GM12878 (cell line): ENCODE data around the gene UNC119B. TPM values are rescaled to one million over a fixed set of nuclear protein-coding genes. Genes with fewer than 3 reads are reported as not detected.

Source experiments
- ATAC-seq: fragments of 200-7000 bp; cut with Tn5 transposase; 3 replicates; pipeline ENCODE4 v1.9.1; 2020; ENCODE audit warnings: mild to moderate bottlenecking, moderate library complexity
- BruUV-seq: library from RNA; stranded (reverse); fragments of 400-500 nt; replicated peaks from 2 replicates; lab custom pipeline; 2021; lab: Mats Ljungman, UMichigan
- CTCF ChIA-PET: fragments of 300-600 bp; sonication (Branson Sonifier 250); formaldehyde crosslinking; extraction: SDS; loops from one replicate; lab custom pipeline; 2021; ENCODE audit warnings: inconsistent platforms; lab: Yijun Ruan, JAX
- POLR2A ChIA-PET: fragments of 350-600 bp; formaldehyde crosslinking; extraction: SDS; loops from one replicate; lab custom pipeline; 2021; ENCODE audit warnings: inconsistent platforms; lab: Charles Lee
- RAD21 ChIA-PET: fragments of 300-600 bp; sonication (Branson Sonifier 250); formaldehyde crosslinking; loops from one replicate; lab custom pipeline; 2023; ENCODE audit warnings: antibody characterized with exemption; ENCODE audit not compliant: unreplicated experiment; lab: Charles Lee
- SMC1A ChIA-PET: fragments of 300-600 bp; sonication (Branson Sonifier 250); formaldehyde crosslinking; loops from one replicate; lab custom pipeline; 2023; ENCODE audit not compliant: unreplicated experiment, uncharacterized antibody; lab: Charles Lee
- DNase-seq: peaks from one replicate; pipeline ENCODE4 v3.0.0-alpha.2; 2011; ENCODE audit warnings: low read depth, low spot score
- FAIRE-seq: peaks from 3 replicates; lab custom pipeline; 2011; peaks lifted over from hg19 to GRCh38; lab: Jason Lieb, UNC
- H2AFZ ChIP-seq: 2 replicates; pipeline ENCODE4 v1.6.0; 2011; ENCODE audit warnings: low read depth, low read length, control low read depth; ENCODE audit not compliant: control insufficient read depth
- H3K27ac ChIP-seq: 2 replicates; pipeline ENCODE4 v1.5.1; 2011; ENCODE audit warnings: control low read depth; ENCODE audit not compliant: control insufficient read depth, insufficient read depth
- H3K27me3 ChIP-seq, 2 experiments: replicated peaks in 1 of 2; 2 replicates each; pipeline versions ENCODE4 v1.6.0 to v1.6.1; 2011; ENCODE audit warnings: low read length in 1 of 2; ENCODE audit not compliant: control insufficient read depth in 2 of 2, insufficient read depth in 2 of 2
- H3K36me3 ChIP-seq, 2 experiments: 2 replicates each; pipeline ENCODE4 v1.5.1; 2011; ENCODE audit warnings: low read length in 1 of 2; ENCODE audit not compliant: control insufficient read depth in 2 of 2, insufficient read depth in 2 of 2
- H3K4me1 ChIP-seq: 2 replicates; pipeline ENCODE4 v1.6.1; 2011; ENCODE audit warnings: mild to moderate bottlenecking, low read length, moderate library complexity, mixed read lengths; ENCODE audit not compliant: control insufficient read depth, insufficient read depth
- H3K4me2 ChIP-seq: 2 replicates; pipeline ENCODE4 v1.6.0; 2011; ENCODE audit warnings: control low read depth; ENCODE audit not compliant: control insufficient read depth, insufficient read depth
- H3K4me3 ChIP-seq: fragments of 200-600 bp; sonication (generic); 2 replicates; pipeline ENCODE4 v1.5.1; 2016
- H3K79me2 ChIP-seq: 2 replicates; pipeline ENCODE4 v1.6.0; 2011; ENCODE audit warnings: low read length; ENCODE audit not compliant: control insufficient read depth, insufficient read depth
- H3K9ac ChIP-seq: 2 replicates; pipeline ENCODE4 v1.8.0; 2011; ENCODE audit warnings: low read length, control low read depth, mixed read lengths; ENCODE audit not compliant: control insufficient read depth, insufficient read depth
- H3K9me3 ChIP-seq: replicated peaks from 3 replicates; pipeline ENCODE4 v1.5.1; 2011; ENCODE audit warnings: mild to moderate bottlenecking, low read length; ENCODE audit not compliant: control insufficient read depth, insufficient read depth
- H4K20me1 ChIP-seq: 2 replicates; pipeline ENCODE4 v1.6.0; 2011; ENCODE audit not compliant: control insufficient read depth, insufficient read depth
- CBX3 ChIP-seq: fragments of 200-600 bp; sonication (generic); IDR thresholded peaks from 2 replicates; pipeline ENCODE4 v1.6.1; 2016; ENCODE audit warnings: low read depth, borderline replicate concordance
- CBX5 ChIP-seq: sonication (generic); IDR thresholded peaks from 2 replicates; pipeline ENCODE4 v1.6.1; 2016; ENCODE audit warnings: low read depth, moderate library complexity, mild to moderate bottlenecking, inconsistent platforms
- HSF1 ChIP-seq: fragments of 150-350 bp; IDR thresholded peaks from 2 replicates; pipeline ENCODE4 v1.6.1; 2014; ENCODE audit warnings: mild to moderate bottlenecking, low read depth, low read length
- IKZF1 ChIP-seq: fragments of 450-650 bp; conservative IDR thresholded peaks from 2 replicates; pipeline ENCODE4 v1.6.1; 2017; ENCODE audit warnings: antibody characterized with exemption, mild to moderate bottlenecking
- IKZF2 ChIP-seq, 2 experiments: fragments of 450-650 bp; IDR thresholded peaks; 2 replicates each; pipeline ENCODE4 v1.6.1; 2017; ENCODE audit warnings: mild to moderate bottlenecking in 2 of 2, moderate library complexity in 2 of 2
- LARP7 ChIP-seq: fragments of 450-650 bp; IDR thresholded peaks from 2 replicates; pipeline ENCODE4 v1.6.1; 2017; ENCODE audit warnings: mild to moderate bottlenecking
- MAX ChIP-seq: IDR thresholded peaks from 2 replicates; pipeline ENCODE4 v1.6.1; 2012; ENCODE audit warnings: low read depth, low read length, improper control_type of control experiment
- NRF1 ChIP-seq: conservative IDR thresholded peaks from 2 replicates; pipeline ENCODE4 v1.6.1; 2011; ENCODE audit warnings: mild to moderate bottlenecking, low read depth, low read length, improper control_type of control experiment
- PBX3 ChIP-seq: IDR thresholded peaks from 2 replicates; pipeline ENCODE4 v1.6.1; 2011; ENCODE audit warnings: mild to moderate bottlenecking, low read depth, low read length, moderate library complexity; ENCODE audit not compliant: insufficient replicate concordance
- TCF7 ChIP-seq: IDR thresholded peaks from 2 replicates; pipeline ENCODE4 v1.6.1; 2014; ENCODE audit warnings: antibody characterized with exemption, borderline replicate concordance
- WGBS: methylation state at CpG from one replicate; pipeline ENCODE4 v1.1.6; 2016; ENCODE audit warnings: low lambda C conversion rate; ENCODE audit not compliant: insufficient replicate concordance, insufficient coverage; ENCODE audit errors: missing lambda C conversion rate; 5-methylcytosine and 5-hydroxymethylcytosine counted together
- in situ Hi-C: fragments of 300-500 bp; cut with MboI; formaldehyde crosslinking; loops from 9 replicates; pipeline ENCODE4 v1.14.3; 2018; ENCODE audit warnings: mixed read lengths
- intact Hi-C: fragments of 100-400 bp; cut with micrococcal nuclease; formaldehyde crosslinking; loops from one replicate; pipeline ENCODE4 v1.14.2; 2022; ENCODE audit not compliant: unreplicated experiment
- polyA plus RNA-seq, 11 experiments: library from polyadenylated mRNA; depleted of rRNA in 4 of 11; unstranded in 6 of 11; stranded (reverse) in 5 of 11; fragments of >200 nt; fragmentation: Nextera tagmentation in 4 of 11; fragmentation: Illumina TruSeq in 1 of 11; extraction: Ambion mirVana in 4 of 11; extraction: Trizol in 1 of 11; gene quantifications; 1 replicate in 1 of 11; 2 replicates in 10 of 11; pipeline versions ENCODE4 v1.2.1 to v1.2.3, GENCODE V29; 2011 to 2016; ENCODE audit warnings: inconsistent platforms in 2 of 11, missing spikeins in 2 of 11, low read depth in 1 of 11
- total RNA-seq, 4 experiments: library from RNA; depleted of rRNA in 3 of 4; stranded (reverse); fragments of >200 nt in 3 of 4; fragmentation: Illumina TruSeq in 1 of 4; extraction: Trizol in 1 of 4; gene quantifications; 2 replicates each; pipeline versions ENCODE4 v1.2.1 to v1.2.3, GENCODE V29; 2013 to 2021

Gene UNC119B
- total and polyA plus RNA-seq, 10 of the 15 experiments (the other 5 are each of a cell fraction or from before 2014, with no cell fraction given), result 4.3 to 31.5 (median 10.5) TPM

DNA sequence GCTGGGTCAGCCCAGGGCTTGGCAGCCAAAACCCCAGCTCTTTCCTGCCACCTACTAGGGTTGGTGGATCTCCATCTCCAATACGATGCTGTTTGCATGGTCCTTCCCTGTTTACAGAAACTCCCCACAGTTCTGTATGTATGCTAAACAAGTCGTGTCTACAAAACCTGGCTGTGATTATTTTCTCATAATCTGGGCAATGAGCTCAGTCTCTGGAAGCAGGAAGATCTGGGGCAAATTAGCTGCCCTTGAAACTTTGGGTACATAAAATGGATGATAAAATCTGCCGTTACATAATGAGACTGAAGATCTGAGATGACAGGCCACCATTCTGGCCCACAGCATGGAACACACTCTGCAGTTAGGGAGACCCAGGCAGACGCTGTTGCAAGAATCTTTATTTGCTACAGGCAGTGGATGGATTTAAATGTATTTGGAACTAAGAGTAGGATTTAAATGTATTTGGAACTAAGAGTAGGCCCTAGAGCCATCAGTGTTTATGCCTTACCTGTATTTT is 47.0 kb downstream of the UNC119B start:
- no TSS peak for BruUV-seq
- CTCF ChIA-PET, result interaction anchor here (0.7 to 2.7 kb wide), 2 partner anchors 111 to 214 kb away, joined by 3 to 10 read pairs; no protein-coding TSS in a partner anchor
- no peak for ATAC-seq

More for the DNA sequence above, 47.0 kb downstream of the UNC119B start:
- SMC1A ChIA-PET, result interaction anchor here (1.0 to 1.1 kb wide), 2 partner anchors 16 to 43 kb away, joined by 3 read pairs; no protein-coding TSS in a partner anchor
- Histone ChIP-seq H3K27ac (no peak overlapping the region), H3K4me2 (no peak overlapping the region), H3K4me1 (no peaks in the 10 kb centered on the region), H3K4me3 (no peak overlapping the region), H3K9me3 (peaks cover 5% of the 10 kb centered on the region), H2AFZ (no peak overlapping the region), H3K27me3 (no peaks in the 10 kb centered on the region), H3K9ac (no peak overlapping the region), H3K36me3 (peaks cover 0 to 8% of the 10 kb centered on the region in 2 experiments; a peak in 3 of 4 replicates), H4K20me1 (no peaks in the 10 kb centered on the region), H3K79me2 (no peaks in the 10 kb centered on the region)
- intact Hi-C loops, result no loop called here
- in situ Hi-C loops, result no loop called here
- RAD21 ChIA-PET, result no interaction called here
- no peak for DNase-seq
- POLR2A ChIA-PET, result no interaction called here
- no peak for FAIRE-seq
- no peak for TF ChIP-seq MAX
- no peak for TF ChIP-seq IKZF1
- TF ChIP-seq CBX5, result no peak
- no peak for TF ChIP-seq CBX3
- no peak for TF ChIP-seq PBX3
- no peak for TF ChIP-seq LARP7
- TF ChIP-seq HSF1, result no peak
- TF ChIP-seq TCF7, result no peak
- no peak for TF ChIP-seq NRF1
- TF ChIP-seq IKZF2 (IDR thresholded peaks at IDR 0.05), result no peak
- 62% methylated on average over 4 of the region's 4 CpGs for WGBS
